Measurements from ENCODE around the gene ZNF45. TPM values are rescaled to one million over a fixed set of nuclear protein-coding genes. Genes with fewer than 3 reads are reported as not detected.
"Not testable (repeated sequence)": the region's sequence is repeated elsewhere in the genome, so short reads cannot be mapped to it uniquely, and the experiment has no call there.

Gene ZNF45
- total RNA-seq, 1 donor from 2014 or later, result 19.2 TPM

- no peak for DNase-seq
These were observed 24.2 kb downstream of the ZNF45 start for GRCh38 chr19:43910884-43911283.

DNA sequence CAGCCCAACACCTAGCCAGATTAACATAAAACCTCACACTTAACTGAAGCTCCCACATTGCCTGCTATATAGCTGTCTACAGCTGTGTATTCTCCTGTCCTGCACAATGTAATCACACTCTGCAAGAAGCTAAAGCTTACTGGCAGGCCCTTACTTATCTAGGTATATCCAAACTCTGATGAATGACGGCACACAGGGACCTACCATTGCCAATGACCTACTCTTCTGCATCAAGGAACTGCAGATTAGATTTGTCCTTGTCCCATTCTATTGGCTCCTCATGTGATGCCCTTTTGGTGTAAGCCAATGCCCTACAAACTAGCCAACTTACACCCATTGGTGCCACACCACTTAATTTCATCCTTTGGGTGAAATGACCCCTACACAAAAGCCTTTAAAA is 26.4 kb downstream of the ZNF45 start:
- DNase-seq, result no peak

DNA sequence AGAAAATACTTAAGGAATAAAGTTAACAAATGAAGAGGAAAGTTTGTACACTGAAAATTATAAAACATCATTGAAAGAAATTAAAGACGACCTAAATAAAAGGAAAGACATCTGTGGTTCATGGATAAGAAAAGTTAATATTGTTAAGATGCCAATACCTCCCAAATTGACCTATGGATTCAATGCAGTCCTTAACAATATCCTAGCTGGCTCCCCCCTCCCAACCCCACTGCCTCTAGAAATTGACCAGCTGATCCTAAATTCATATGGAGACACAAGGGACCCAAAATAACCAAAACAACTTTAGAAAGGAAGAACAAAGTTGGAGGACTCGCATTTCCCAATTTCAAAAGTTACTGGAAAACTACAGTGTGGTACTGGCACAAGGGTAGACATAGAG is 28.3 kb downstream of the ZNF45 start:
- no peak for DNase-seq

- no peak for DNase-seq
These were observed 29.2 kb downstream of the ZNF45 start for GRCh38 chr19:43905897-43906296.

DNA sequence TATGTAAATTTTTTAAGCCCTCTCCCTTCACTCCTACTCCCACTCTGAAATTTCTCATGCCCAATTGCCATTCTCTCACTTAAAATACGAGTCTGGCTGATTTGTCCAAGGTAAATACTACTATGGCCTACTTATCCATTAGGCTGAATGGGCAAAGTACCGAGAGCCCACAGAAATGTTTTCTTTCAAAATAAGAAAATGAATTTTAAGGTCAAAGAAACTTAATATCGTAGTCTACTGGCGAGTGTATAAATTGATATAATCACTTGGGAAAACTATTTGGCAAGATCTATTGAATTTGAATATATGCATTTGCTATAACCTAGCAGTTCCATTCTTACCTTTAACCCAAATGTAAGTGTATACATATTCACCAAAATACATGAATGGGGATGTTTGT is 32.7 kb downstream of the ZNF45 start:
- DNase-seq, result no peak

DNA sequence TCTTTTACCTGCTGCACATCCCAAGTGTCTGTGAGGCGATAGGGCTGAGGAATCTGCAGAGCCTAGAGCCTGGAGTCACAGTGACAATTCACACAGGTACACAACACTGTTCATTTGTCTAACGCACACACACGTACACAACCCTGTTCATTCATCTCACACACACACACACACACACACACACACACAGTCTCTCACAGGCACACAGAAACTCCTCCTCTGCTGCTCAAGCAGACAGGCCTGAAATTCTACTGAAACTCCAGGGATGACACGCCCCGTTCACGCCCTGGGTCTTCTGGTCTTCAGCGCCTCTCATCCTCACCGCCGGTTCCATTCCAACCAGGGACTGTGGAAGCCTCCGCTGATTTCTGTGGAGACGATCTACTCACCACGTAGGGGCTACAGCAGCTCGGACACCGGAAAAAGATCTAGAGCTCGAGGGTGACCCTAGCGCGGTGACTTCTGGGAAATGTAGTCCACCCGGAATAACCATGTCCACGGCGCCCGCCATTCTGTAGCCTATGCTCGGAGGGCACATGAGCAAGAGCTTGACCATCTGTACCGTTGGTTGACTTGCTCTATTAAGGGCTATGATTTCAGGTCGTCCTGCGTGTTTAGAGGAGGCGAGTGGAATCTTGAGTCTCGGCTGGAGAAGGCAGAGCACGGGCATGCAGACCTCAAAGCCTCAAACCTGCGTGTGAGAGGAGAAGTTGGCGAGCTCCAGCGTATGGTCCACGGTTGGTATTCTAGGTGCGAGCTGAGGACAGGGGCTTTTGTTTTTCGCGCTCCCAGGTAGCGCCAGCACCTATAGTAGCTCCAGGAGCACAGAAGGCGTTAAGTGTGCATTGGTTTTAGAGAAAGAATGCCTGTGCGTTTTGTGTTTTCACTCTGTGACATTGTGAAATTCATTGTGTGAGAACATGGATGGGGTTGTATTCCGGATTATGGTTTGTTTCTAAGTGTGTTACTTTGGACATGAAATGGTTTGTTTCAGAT is 33.4 kb downstream of the ZNF45 start:
- peak; percentile 90 for DNase-seq

- no peak for DNase-seq
These were observed 39.3 kb downstream of the ZNF45 start for GRCh38 chr19:43895727-43896308.

- DNase-seq, result no peak
These were observed 51.2 kb downstream of the ZNF45 start, which contains the start of gene ZNF404 for GRCh38 chr19:43883864-43884263. ZNF404 (minus strand) TSS chr19:43883964.

DNA sequence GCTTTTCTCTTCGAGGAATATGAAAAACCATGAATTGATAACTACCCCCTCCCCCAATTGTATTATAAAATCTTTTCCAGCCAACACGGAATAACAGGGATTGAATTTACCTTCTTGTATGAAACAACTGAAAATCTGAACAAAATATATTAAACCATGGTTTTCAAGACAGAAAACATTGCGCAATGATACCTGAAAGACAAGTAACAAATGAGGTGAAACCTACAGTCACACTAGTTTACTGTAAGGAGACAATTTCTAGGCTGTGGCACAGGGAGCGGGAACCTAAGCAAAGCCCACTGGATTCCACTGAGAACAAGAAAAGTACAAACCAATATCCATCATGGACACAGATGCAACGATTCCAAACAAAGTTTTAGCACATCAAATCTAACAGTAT is 54.6 kb downstream of the ZNF45 start:
- no peak for DNase-seq

- no peak for DNase-seq
These were observed 62.3 kb downstream of the ZNF45 start for GRCh38 chr19:43872547-43873336.

GRCh38 chr19:43866923-43867322 is 68.2 kb downstream of the ZNF45 start:
- not testable (repeated sequence) for DNase-seq

Other genes with a start within 250 kb of the ZNF45 start
- not detected in 2 replicates for gene IRGC, start 219.2 kb downstream of the ZNF45 start, total RNA-seq
- gene SMG9, start 180.3 kb downstream of the ZNF45 start, total RNA-seq, result 8.8 and 9.0 TPM in 2 replicates
- 0.09 and 0.51 TPM in 2 replicates for gene KCNN4, start 154.3 kb downstream of the ZNF45 start, total RNA-seq
- gene LYPD5, start 132.8 kb downstream of the ZNF45 start, total RNA-seq, result 0.09 and 0.17 TPM in 2 replicates
- 10.9 and 11.1 TPM in 2 replicates for gene ZNF283, start 108.0 kb downstream of the ZNF45 start, total RNA-seq
- 0.51 and 1.5 TPM in 2 replicates for gene ZNF404, start 51.3 kb downstream of the ZNF45 start, total RNA-seq
- gene ZNF221, start 15.9 kb upstream of the ZNF45 start, total RNA-seq, result 4.9 and 6.8 TPM in 2 replicates
- gene ZNF155, start 48.9 kb upstream of the ZNF45 start, total RNA-seq, result 6.6 and 9.5 TPM in 2 replicates
- 2.6 and 3.7 TPM in 2 replicates for gene ZNF230, start 67.7 kb upstream of the ZNF45 start, total RNA-seq
- 4.8 and 7.5 TPM in 2 replicates for gene ZNF222, start 90.1 kb upstream of the ZNF45 start, total RNA-seq
- gene ZNF223, start 116.8 kb upstream of the ZNF45 start, total RNA-seq, result 6.3 and 8.3 TPM in 2 replicates
- gene ZNF284, start 136.9 kb upstream of the ZNF45 start, total RNA-seq, result 2.4 and 3.4 TPM in 2 replicates
- gene ZNF224, start 159.1 kb upstream of the ZNF45 start, total RNA-seq, result 22.0 and 37.6 TPM in 2 replicates
- gene ZNF225, start 178.1 kb upstream of the ZNF45 start, total RNA-seq, result 5.3 and 8.5 TPM in 2 replicates
- 8.3 and 15.7 TPM in 2 replicates for gene ZNF234, start 206.3 kb upstream of the ZNF45 start, total RNA-seq
- gene ZNF226, start 229.8 kb upstream of the ZNF45 start, total RNA-seq, result 11.4 and 19.2 TPM in 2 replicates